GM12878 (cell line): ENCODE data around the gene CREB3L4. TPM values are rescaled to one million over a fixed set of nuclear protein-coding genes. Genes with fewer than 3 reads are reported as not detected.

Experiments
- ATF7 ChIP-seq: fragments of 450-650 bp; IDR thresholded peaks from 2 replicates; pipeline ENCODE4 v1.6.1; 2016; ENCODE audit warnings: low read depth, mild to moderate bottlenecking
- E2F4 ChIP-seq: IDR thresholded peaks from 2 replicates; pipeline ENCODE4 v1.6.1; 2012; ENCODE audit warnings: low read depth, low read length, improper control_type of control experiment
- GATAD2B ChIP-seq: fragments of 450-650 bp; conservative IDR thresholded peaks from 2 replicates; pipeline ENCODE4 v1.6.1; 2017; ENCODE audit warnings: low read depth, mild to moderate bottlenecking, moderate library complexity
- HDAC6 ChIP-seq: fragments of 200-600 bp; sonication (generic); IDR thresholded peaks from one replicate; pipeline ENCODE4 v1.8.0; 2017; ENCODE audit warnings: antibody characterized with exemption; ENCODE audit not compliant: unreplicated experiment
- HSF1 ChIP-seq: fragments of 150-350 bp; IDR thresholded peaks from 2 replicates; pipeline ENCODE4 v1.6.1; 2014; ENCODE audit warnings: mild to moderate bottlenecking, low read depth, low read length
- NBN ChIP-seq: fragments of 450-650 bp; IDR thresholded peaks from 2 replicates; pipeline ENCODE4 v1.6.1; 2016
- NR2C1 ChIP-seq: fragments of 450-650 bp; IDR thresholded peaks from 2 replicates; pipeline ENCODE4 v1.6.1; 2017; ENCODE audit warnings: antibody characterized with exemption, mild to moderate bottlenecking, moderate library complexity
- NR2F1 ChIP-seq: fragments of 450-650 bp; conservative IDR thresholded peaks from 2 replicates; pipeline ENCODE4 v1.6.1; 2017; ENCODE audit warnings: mild to moderate bottlenecking
- POLR2AphosphoS2 ChIP-seq: IDR thresholded peaks from 2 replicates; pipeline ENCODE4 v1.6.1; 2011; ENCODE audit warnings: low read depth, mild to moderate bottlenecking, low read length, improper control_type of control experiment, moderate library complexity
- POLR2AphosphoS5 ChIP-seq: IDR thresholded peaks from 2 replicates; pipeline ENCODE4 v1.6.1; 2011; ENCODE audit warnings: mild to moderate bottlenecking, low read length, inconsistent platforms
- PRDM15 ChIP-seq: fragments of 450-650 bp; formaldehyde crosslinking; IDR thresholded peaks from 2 replicates; pipeline ENCODE4 v1.4.0; 2020; ENCODE audit warnings: mild to moderate bottlenecking, moderate library complexity
- RBBP5 ChIP-seq: fragments of 200-600 bp; sonication (generic); conservative IDR thresholded peaks from 2 replicates; pipeline ENCODE4 v1.6.1; 2016
- SIX5 ChIP-seq: IDR thresholded peaks from 2 replicates; pipeline ENCODE4 v1.6.1; 2011; ENCODE audit warnings: mild to moderate bottlenecking, low read depth, low read length, moderate library complexity; ENCODE audit not compliant: severe bottlenecking
- SMAD1 ChIP-seq: fragments of 450-650 bp; IDR thresholded peaks from 2 replicates; pipeline ENCODE4 v1.6.1; 2018; ENCODE audit warnings: mild to moderate bottlenecking, low read depth; ENCODE audit not compliant: partially characterized antibody
- SMARCA5 ChIP-seq: fragments of 450-650 bp; IDR thresholded peaks from 2 replicates; pipeline ENCODE4 v1.6.1; 2017; ENCODE audit warnings: mild to moderate bottlenecking
- SREBF1 ChIP-seq: IDR thresholded peaks from 2 replicates; pipeline ENCODE4 v1.6.1; 2012; ENCODE audit warnings: mild to moderate bottlenecking, low read length
- ZNF687 ChIP-seq: fragments of 450-650 bp; IDR thresholded peaks from 2 replicates; pipeline ENCODE4 v1.6.1; 2017; ENCODE audit warnings: mild to moderate bottlenecking, moderate library complexity
- polyA plus RNA-seq, 11 experiments: library from polyadenylated mRNA; depleted of rRNA in 4 of 11; unstranded in 6 of 11; stranded (reverse) in 5 of 11; fragments of >200 nt; fragmentation: Nextera tagmentation in 4 of 11; fragmentation: Illumina TruSeq in 1 of 11; extraction: Ambion mirVana in 4 of 11; extraction: Trizol in 1 of 11; gene quantifications; 1 replicate in 1 of 11; 2 replicates in 10 of 11; pipeline versions ENCODE4 v1.2.1 to v1.2.3, GENCODE V29; 2011 to 2016; ENCODE audit warnings: inconsistent platforms in 2 of 11, missing spikeins in 2 of 11, low read depth in 1 of 11
- total RNA-seq, 4 experiments: library from RNA; depleted of rRNA in 3 of 4; stranded (reverse); fragments of >200 nt in 3 of 4; fragmentation: Illumina TruSeq in 1 of 4; extraction: Trizol in 1 of 4; gene quantifications; 2 replicates each; pipeline versions ENCODE4 v1.2.1 to v1.2.3, GENCODE V29; 2013 to 2021
- TF ChIP-seq, protein P1 (sequence below): fragments of 450-650 bp; IDR thresholded peaks from 2 replicates; pipeline ENCODE4 v1.6.1; 2016; ENCODE audit warnings: mild to moderate bottlenecking

Gene CREB3L4
- total and polyA plus RNA-seq, 10 of the 15 experiments (the other 5 are each of a cell fraction or from before 2014, with no cell fraction given), result 9.7 to 14.0 (median 12.1) TPM

DNA sequence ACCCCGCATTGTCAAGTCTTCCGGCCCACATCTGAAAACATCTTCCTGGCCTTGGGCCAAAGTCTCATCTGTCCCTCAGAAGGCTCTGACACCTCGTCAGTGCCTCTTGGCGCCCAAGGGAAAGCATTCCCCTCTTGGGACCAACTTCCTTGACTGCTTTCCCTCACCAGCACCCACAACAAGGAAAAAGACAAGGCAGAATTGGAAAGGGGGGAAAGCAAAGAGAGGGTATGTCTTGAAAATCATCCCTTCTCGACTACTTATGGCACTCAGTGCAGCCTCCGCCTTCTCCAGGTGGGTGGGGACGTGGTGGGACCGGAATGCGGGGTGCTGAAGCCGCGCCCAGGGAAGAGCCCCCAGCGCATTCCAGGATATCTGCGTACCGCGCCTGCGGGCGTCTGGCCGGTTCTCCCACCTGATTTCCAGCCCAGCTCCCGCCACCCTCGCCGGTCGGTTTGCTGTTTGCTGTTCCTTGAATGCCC is 3.8 kb upstream of the CREB3L4 start (continued):
- TF ChIP-seq HSF1 (no peak), SIX5 (no peak), HDAC6 (no peak), PRDM15 (CRISPR knock-in tag) (no peak), POLR2AphosphoS5 (no peak; the same call in 1 of the 2 replicates), SREBF1 (no peak), GATAD2B (no peak), E2F4 (no peak), SMARCA5 (no peak), NBN (0 out of 2 replicates have a peak, but pooled peaks have one; percentile 10), POLR2AphosphoS2 (peak; percentile 50; the same call in 1 of the 2 replicates), NR2C1 (no peak), RBBP5 (no peak), NR2F1 (no peak), ATF7 (peak; percentile 53), SMAD1 (peak; percentile 96), ZNF687 (no peak)
- TF ChIP-seq, protein P1, sequence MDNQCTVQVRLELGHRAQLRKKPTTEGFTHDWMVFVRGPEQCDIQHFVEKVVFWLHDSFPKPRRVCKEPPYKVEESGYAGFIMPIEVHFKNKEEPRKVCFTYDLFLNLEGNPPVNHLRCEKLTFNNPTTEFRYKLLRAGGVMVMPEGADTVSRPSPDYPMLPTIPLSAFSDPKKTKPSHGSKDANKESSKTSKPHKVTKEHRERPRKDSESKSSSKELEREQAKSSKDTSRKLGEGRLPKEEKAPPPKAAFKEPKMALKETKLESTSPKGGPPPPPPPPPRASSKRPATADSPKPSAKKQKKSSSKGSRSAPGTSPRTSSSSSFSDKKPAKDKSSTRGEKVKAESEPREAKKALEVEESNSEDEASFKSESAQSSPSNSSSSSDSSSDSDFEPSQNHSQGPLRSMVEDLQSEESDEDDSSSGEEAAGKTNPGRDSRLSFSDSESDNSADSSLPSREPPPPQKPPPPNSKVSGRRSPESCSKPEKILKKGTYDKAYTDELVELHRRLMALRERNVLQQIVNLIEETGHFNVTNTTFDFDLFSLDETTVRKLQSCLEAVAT, result no peak
